ENCODE results near the gene FBXO3.
"Not testable (repeated sequence)": the region's sequence is repeated elsewhere in the genome, so short reads cannot be mapped to it uniquely, and the experiment has no call there.

FBXO3 gene

GRCh38 chr11:33773987-33774735 is at the start of gene FBXO3:
FBXO3 (minus strand) TSS chr11:33774520; CDS start chr11:33774497, 23 bp downstream.
- H3K4me3 ChIP-seq (ENCODE audit: control insufficient read depth, low read depth, low read length) = peak within 1 kb of the TSS; percentile 89
- TF ChIP-seq CTCF (IDR thresholded peaks at IDR 0.05; ENCODE audit: control insufficient read depth, insufficient read depth, low read depth, low read length, missing control alignments) = no peak
- no peak for DNase-seq (ENCODE audit: low read depth)

- not testable (repeated sequence) for H3K4me3 ChIP-seq (ENCODE audit: control insufficient read depth, low read depth, low read length); DNase-seq (ENCODE audit: low read depth)
Measured at GRCh38 chr11:33822981-33823380, 48.7 kb upstream of the FBXO3 start.

- no peak for TF ChIP-seq CTCF (IDR thresholded peaks at IDR 0.05; ENCODE audit: control insufficient read depth, insufficient read depth, low read depth, low read length, missing control alignments)
- no peak overlapping the region for H3K4me3 ChIP-seq (ENCODE audit: control insufficient read depth, low read depth, low read length)
- no peak for DNase-seq (ENCODE audit: low read depth)
Measured at GRCh38 chr11:33819278-33820035, 45.1 kb upstream of the FBXO3 start.

GRCh38 chr11:33808228-33808828 is 34.0 kb upstream of the FBXO3 start:
- no peak overlapping the region for H3K4me3 ChIP-seq (ENCODE audit: control insufficient read depth, low read depth, low read length)
- DNase-seq (ENCODE audit: low read depth) = peak; percentile 18
- peak; percentile 94 for TF ChIP-seq CTCF (IDR thresholded peaks at IDR 0.05; ENCODE audit: control insufficient read depth, insufficient read depth, low read depth, low read length, missing control alignments)

GRCh38 chr11:33804471-33804870 is 30.2 kb upstream of the FBXO3 start:
- H3K4me3 ChIP-seq (ENCODE audit: control insufficient read depth, low read depth, low read length) = no peak overlapping the region
- no peak for TF ChIP-seq CTCF (IDR thresholded peaks at IDR 0.05; ENCODE audit: control insufficient read depth, insufficient read depth, low read depth, low read length, missing control alignments)
- DNase-seq (ENCODE audit: low read depth) = no peak

- DNase-seq (ENCODE audit: low read depth) = peak; percentile 60
- H3K4me3 ChIP-seq (ENCODE audit: control insufficient read depth, low read depth, low read length) = peak overlapping the region; percentile 36
- no peak for TF ChIP-seq CTCF (IDR thresholded peaks at IDR 0.05; ENCODE audit: control insufficient read depth, insufficient read depth, low read depth, low read length, missing control alignments)
Measured at GRCh38 chr11:33802194-33802950, 28.1 kb upstream of the FBXO3 start.
